Suprapubic skin (tissue), 4 donors: Measurements from ENCODE around the gene LHPP. TPM values are rescaled to one million over a fixed set of nuclear protein-coding genes. Genes with fewer than 3 reads are reported as not detected.
A peak's percentile ranks its signal among the peaks of the same experiment; 100 is the strongest.

Experiments used
- DNase-seq, 2 donors: peaks; one replicate each; pipeline ENCODE4 v3.0.0-alpha.2; 2019; ENCODE audit warnings: low spot score in 2 of 2
- H3K27ac ChIP-seq: fragments of 200-600 bp; sonication (generic); one replicate; pipeline ENCODE4 v1.5.1; 2019
- H3K27me3 ChIP-seq: fragments of 200-600 bp; sonication (generic); one replicate; pipeline ENCODE4 v1.5.1; 2019
- H3K36me3 ChIP-seq: fragments of 200-600 bp; sonication (generic); one replicate; pipeline ENCODE4 v1.5.1; 2019
- H3K4me1 ChIP-seq: fragments of 200-600 bp; sonication (generic); one replicate; pipeline ENCODE4 v1.5.1; 2019
- H3K4me3 ChIP-seq: fragments of 200-600 bp; sonication (generic); one replicate; pipeline ENCODE4 v1.5.1; 2019; ENCODE audit warnings: mild to moderate bottlenecking
- H3K9me3 ChIP-seq: fragments of 200-600 bp; sonication (generic); one replicate; pipeline ENCODE4 v1.5.1; 2019
- CTCF ChIP-seq, 2 donors: fragments of 200-600 bp in 1 of 2; fragments of 450-650 bp in 1 of 2; sonication (generic) in 1 of 2; IDR thresholded peaks; one replicate each; pipeline ENCODE4 v1.5.1; 2016 to 2019; ENCODE audit warnings: antibody characterized with exemption in 2 of 2, mild to moderate bottlenecking in 1 of 2, moderate library complexity in 1 of 2
- EP300 ChIP-seq: sonication (generic); formaldehyde crosslinking; IDR thresholded peaks from one replicate; pipeline ENCODE4 v1.6.1; 2017; ENCODE audit warnings: antibody characterized with exemption
- POLR2A ChIP-seq, 2 donors: fragments of 450-650 bp; IDR thresholded peaks; one replicate each; pipeline ENCODE4 v1.6.1; 2017; ENCODE audit warnings: antibody characterized with exemption in 2 of 2, mild to moderate bottlenecking in 2 of 2, moderate library complexity in 2 of 2
- POLR2AphosphoS5 ChIP-seq, 3 donors: sonication (generic); formaldehyde crosslinking; IDR thresholded peaks; one replicate each; pipeline ENCODE4 v1.6.1; 2017; ENCODE audit warnings: antibody characterized with exemption in 3 of 3
- WGBS: methylation state at CpG from one replicate; pipeline ENCODE4 v1.1.5; 2018; 5-methylcytosine and 5-hydroxymethylcytosine counted together
- total RNA-seq, 4 donors: library from RNA; depleted of rRNA; stranded (reverse); fragments of >200 nt; gene quantifications; one replicate each; pipeline ENCODE4 v1.1.0, GENCODE V29; 2016

LHPP gene
- total RNA-seq, 4 donors from 2014 or later: 14.4 to 22.6 (median 15.3) TPM

GRCh38 chr10:124526621-124527267 is 65.1 kb downstream of the LHPP start:
- no peak overlapping the region for H3K4me3 ChIP-seq
- WGBS: 50% methylated on average over 2 of the region's 17 CpGs
- H3K27ac ChIP-seq: no peak overlapping the region
- no peaks in the 10 kb centered on the region for H3K36me3 ChIP-seq
- TF ChIP-seq CTCF (IDR thresholded peaks at IDR 0.05): no peak
- no peak for TF ChIP-seq POLR2AphosphoS5 (IDR thresholded peaks at IDR 0.05)
- TF ChIP-seq POLR2A (IDR thresholded peaks at IDR 0.05): no peak
- TF ChIP-seq EP300: no peak
- H3K9me3 ChIP-seq: no peaks in the 10 kb centered on the region
- no peak for DNase-seq
- peaks cover 38% of the 10 kb centered on the region for H3K4me1 ChIP-seq
- no peaks in the 10 kb centered on the region for H3K27me3 ChIP-seq

GRCh38 chr10:124527874-124528395 is 66.3 kb downstream of the LHPP start:
- Histone ChIP-seq H3K27me3 (no peaks in the 10 kb centered on the region), H3K27ac (no peak overlapping the region)
- WGBS: 84% methylated on average over 11 of the region's 11 CpGs

GRCh38 chr10:124529661-124530214 is 68.1 kb downstream of the LHPP start:
- H3K36me3 ChIP-seq: no peaks in the 10 kb centered on the region
- no peak overlapping the region for H3K4me3 ChIP-seq
- TF ChIP-seq EP300 (no peak), POLR2AphosphoS5 (IDR thresholded peaks at IDR 0.05) (no peak), CTCF (IDR thresholded peaks at IDR 0.05) (no peak)
- no peaks in the 10 kb centered on the region for H3K27me3 ChIP-seq
- WGBS: 45% methylated on average over 5 of the region's 17 CpGs
- DNase-seq: no peak
- H3K27ac ChIP-seq: no peak overlapping the region
- H3K4me1 ChIP-seq: peaks cover 19% of the 10 kb centered on the region
- no peaks in the 10 kb centered on the region for H3K9me3 ChIP-seq

More at GRCh38 chr10:124527874-124528395, 66.3 kb downstream of the LHPP start:
- Histone ChIP-seq H3K4me3 (no peak overlapping the region), H3K4me1 (peaks cover 33% of the 10 kb centered on the region), H3K9me3 (no peaks in the 10 kb centered on the region), H3K36me3 (no peaks in the 10 kb centered on the region)
- TF ChIP-seq POLR2AphosphoS5 (IDR thresholded peaks at IDR 0.05) (no peak), EP300 (no peak), POLR2A (IDR thresholded peaks at IDR 0.05) (no peak), CTCF (IDR thresholded peaks at IDR 0.05) (no peak)
- DNase-seq: no peak

- TF ChIP-seq CTCF (IDR thresholded peaks at IDR 0.05): peak; percentile 57 to 92
- TF ChIP-seq EP300: no peak
- peak; percentile 91 to 92 for DNase-seq
- Histone ChIP-seq H3K4me3 (no peak overlapping the region), H3K4me1 (peaks cover 14% of the 10 kb centered on the region), H3K27ac (no peak overlapping the region), H3K9me3 (no peaks in the 10 kb centered on the region), H3K27me3 (no peaks in the 10 kb centered on the region), H3K36me3 (no peaks in the 10 kb centered on the region)
- 9% methylated on average over 9 of the region's 18 CpGs for WGBS
Measured at GRCh38 chr10:124530215-124530665, 68.6 kb downstream of the LHPP start.

- Histone ChIP-seq H3K9me3 (no peaks in the 10 kb centered on the region), H3K4me3 (no peak overlapping the region), H3K36me3 (no peaks in the 10 kb centered on the region), H3K27ac (no peak overlapping the region), H3K4me1 (peaks cover 13% of the 10 kb centered on the region), H3K27me3 (no peaks in the 10 kb centered on the region)
- WGBS: 89% methylated on average over 7 of the region's 9 CpGs
- DNase-seq: no peak
- TF ChIP-seq CTCF (IDR thresholded peaks at IDR 0.05) (no peak), EP300 (no peak), POLR2AphosphoS5 (IDR thresholded peaks at IDR 0.05) (no peak), POLR2A (IDR thresholded peaks at IDR 0.05) (no peak)
Measured at GRCh38 chr10:124530816-124531215, 69.2 kb downstream of the LHPP start.
